Activated T-helper 1 cell treated with anti-CD3 and anti-CD28 coated beads, Interleukin-12 subunit alpha, Interleukin-12 subunit beta, Interleukin-2, Interleukin-4 antibody, amounts not matched to agents 30 ng/mL and 10 ng/mL and 1 ng/mL, durations not matched to agents 14 hours and 24 hours and 36 hours (primary cell): ENCODE results near the gene BUB3. TPM values are rescaled to one million over a fixed set of nuclear protein-coding genes. Genes with fewer than 3 reads are reported as not detected.

Experiments used
- DNase-seq: peaks from one replicate; pipeline ENCODE4 v3.0.0; 2021; ENCODE audit warnings: low spot score
- H3K27ac Mint-ChIP-seq: one replicate; pipeline ENCODE4 v1.8.0; 2021; ENCODE audit warnings: mild to moderate bottlenecking, mixed read lengths
- H3K27me3 Mint-ChIP-seq: one replicate; pipeline ENCODE4 v1.8.0; 2022; ENCODE audit warnings: mild to moderate bottlenecking, moderate library complexity, mixed read lengths; ENCODE audit not compliant: insufficient read depth
- H3K36me3 Mint-ChIP-seq: one replicate; pipeline ENCODE4 v1.8.0; 2021; ENCODE audit warnings: low read depth, mixed read lengths
- H3K4me1 Mint-ChIP-seq: one replicate; pipeline ENCODE4 v1.8.0; 2021; ENCODE audit warnings: low read depth, mixed read lengths
- H3K4me3 Mint-ChIP-seq: one replicate; pipeline ENCODE4 v1.8.0; 2021; ENCODE audit warnings: mild to moderate bottlenecking, moderate library complexity, mixed read lengths
- H3K9me3 Mint-ChIP-seq: one replicate; pipeline ENCODE4 v1.8.0; 2021; ENCODE audit warnings: mixed read lengths
- intact Hi-C: fragments of 100-400 bp; cut with micrococcal nuclease; formaldehyde crosslinking; loops from one replicate; pipeline ENCODE4 v1.15.1; 2024
- total RNA-seq: library from RNA; stranded (reverse); gene quantifications from 2 replicates; pipeline ENCODE4 v1.2.3, GENCODE V29; 2022

Gene BUB3
- total RNA-seq, 1 donor from 2014 or later: 197 TPM

DNA sequence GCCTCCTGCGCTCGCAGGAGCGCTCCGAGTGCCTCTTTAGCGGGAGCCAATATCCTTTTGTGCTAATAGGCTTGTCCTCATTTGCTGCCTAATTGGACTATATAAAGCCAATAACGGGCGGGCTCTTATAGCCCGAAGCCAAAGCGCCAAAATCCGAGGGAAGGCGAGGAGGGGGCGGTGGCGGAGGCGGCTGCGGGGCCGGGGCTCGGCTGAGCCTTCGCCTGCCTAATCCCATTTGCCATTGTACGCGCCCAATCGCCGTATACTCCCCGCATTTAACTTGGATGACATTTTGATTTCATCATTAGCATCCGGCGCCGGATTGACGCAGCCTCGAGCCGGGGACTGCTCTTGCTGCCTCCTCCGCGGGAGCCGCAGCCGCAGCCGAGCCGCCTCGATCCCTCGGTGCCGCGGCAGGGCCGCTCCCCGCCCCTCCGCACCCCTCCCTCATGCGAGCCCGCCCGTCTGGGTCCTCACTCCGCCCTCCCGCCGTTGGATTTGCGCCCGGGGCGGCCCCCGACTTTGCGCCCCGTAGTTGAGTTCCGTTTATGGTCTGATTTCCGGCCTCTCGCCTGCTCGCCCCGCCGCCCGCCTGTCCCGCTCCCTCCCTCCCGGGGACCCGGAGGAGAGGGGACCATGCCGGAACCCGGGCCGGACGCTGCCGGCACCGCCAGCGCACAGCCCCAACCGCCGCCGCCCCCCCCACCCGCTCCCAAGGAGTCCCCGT, 18.6 kb upstream of the BUB3 start, which contains the start of gene HMX3:
Gene HMX3, plus strand, starts transcription at position 556 of the 727 bp plus-strand sequence. Its CDS starts 81 bp downstream, at position 637.
- Mint-ChIP-seq H3K4me1 (peaks cover 23% of the 10 kb centered on the region), H3K27ac (peak within 1 kb of the TSS; percentile 86), H3K36me3 (peaks cover 2% of the 10 kb centered on the region), H3K9me3 (no peaks in the 10 kb centered on the region), H3K4me3 (peak within 1 kb of the TSS; percentile 26), H3K27me3 (peaks cover 71% of the 10 kb centered on the region)
- no peak for DNase-seq
- intact Hi-C loops: loop anchor here (10.0 kb wide), 2 partner anchors 671 to 829 kb away; partner anchors contain the start of gene HTRA1

DNA sequence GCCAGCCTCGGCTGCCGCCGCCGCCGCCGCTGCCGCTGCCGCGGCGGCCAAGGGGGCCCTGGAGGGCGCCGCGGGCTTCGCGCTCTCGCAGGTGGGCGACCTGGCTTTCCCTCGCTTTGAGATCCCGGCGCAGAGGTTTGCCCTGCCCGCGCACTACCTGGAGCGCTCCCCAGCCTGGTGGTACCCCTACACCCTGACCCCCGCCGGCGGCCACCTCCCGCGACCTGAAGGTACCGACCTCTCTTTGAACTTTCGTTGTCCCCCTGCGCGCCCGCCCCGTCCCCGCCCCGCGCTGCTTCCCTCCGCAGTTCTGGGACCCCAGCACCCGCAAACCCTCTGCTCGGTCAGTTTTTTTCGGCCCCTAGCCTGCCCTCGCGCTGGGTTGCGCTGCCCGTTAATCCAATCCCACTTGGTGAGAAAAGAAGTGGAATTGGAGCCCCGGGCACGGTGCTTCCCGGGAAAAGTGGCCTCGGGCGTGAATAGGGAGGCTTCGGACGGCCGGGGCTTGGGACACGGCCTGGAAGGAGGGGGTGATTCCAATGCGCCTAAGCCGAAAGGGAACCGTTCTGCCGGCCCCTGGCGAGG, 17.9 kb upstream of the BUB3 start:
- peaks cover 73% of the 10 kb centered on the region for H3K27me3 Mint-ChIP-seq
- H3K27ac Mint-ChIP-seq: no peak overlapping the region

DNA sequence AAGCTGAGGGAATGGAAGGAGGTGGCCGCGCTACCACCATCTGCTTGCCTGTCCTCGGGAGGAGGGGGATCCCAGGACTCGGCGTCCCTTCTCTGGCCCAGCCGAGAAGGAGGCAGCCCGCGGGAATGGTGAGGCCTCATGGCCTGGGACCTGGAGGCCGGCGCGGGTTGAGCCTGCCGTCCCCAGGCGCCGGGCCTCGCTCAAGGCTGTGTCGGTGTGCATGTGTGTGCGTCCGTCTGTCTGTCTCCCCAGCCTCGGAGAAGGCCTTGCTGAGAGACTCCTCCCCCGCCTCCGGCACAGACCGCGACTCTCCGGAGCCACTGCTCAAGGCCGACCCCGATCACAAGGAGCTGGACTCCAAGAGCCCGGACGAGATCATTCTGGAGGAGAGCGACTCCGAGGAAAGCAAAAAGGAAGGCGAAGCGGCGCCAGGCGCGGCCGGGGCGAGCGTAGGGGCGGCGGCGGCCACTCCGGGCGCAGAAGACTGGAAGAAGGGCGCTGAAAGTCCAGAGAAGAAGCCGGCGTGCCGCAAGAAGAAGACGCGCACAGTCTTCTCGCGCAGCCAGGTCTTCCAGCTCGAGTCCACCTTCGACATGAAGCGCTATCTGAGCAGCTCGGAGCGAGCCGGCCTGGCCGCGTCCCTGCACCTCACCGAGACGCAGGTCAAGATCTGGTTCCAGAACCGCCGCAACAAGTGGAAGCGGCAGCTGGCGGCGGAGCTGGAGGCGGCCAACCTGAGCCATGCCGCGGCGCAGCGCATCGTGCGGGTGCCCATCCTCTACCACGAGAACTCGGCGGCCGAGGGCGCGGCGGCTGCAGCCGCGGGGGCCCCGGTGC, 17.2 kb upstream of the BUB3 start:
- peak overlapping the region; percentile 85 for H3K27ac Mint-ChIP-seq
- peak overlapping the region; percentile 69 for H3K4me3 Mint-ChIP-seq

More for the DNA sequence above, 17.9 kb upstream of the BUB3 start:
- no peaks in the 10 kb centered on the region for H3K9me3 Mint-ChIP-seq
- peaks cover 2% of the 10 kb centered on the region for H3K36me3 Mint-ChIP-seq
- peaks cover 23% of the 10 kb centered on the region for H3K4me1 Mint-ChIP-seq
- peak overlapping the region; percentile 26 for H3K4me3 Mint-ChIP-seq
- intact Hi-C loops: loop anchor here (10.0 kb wide), 2 partner anchors 672 to 828 kb away; partner anchors contain the start of gene HTRA1
- DNase-seq: no peak

DNA sequence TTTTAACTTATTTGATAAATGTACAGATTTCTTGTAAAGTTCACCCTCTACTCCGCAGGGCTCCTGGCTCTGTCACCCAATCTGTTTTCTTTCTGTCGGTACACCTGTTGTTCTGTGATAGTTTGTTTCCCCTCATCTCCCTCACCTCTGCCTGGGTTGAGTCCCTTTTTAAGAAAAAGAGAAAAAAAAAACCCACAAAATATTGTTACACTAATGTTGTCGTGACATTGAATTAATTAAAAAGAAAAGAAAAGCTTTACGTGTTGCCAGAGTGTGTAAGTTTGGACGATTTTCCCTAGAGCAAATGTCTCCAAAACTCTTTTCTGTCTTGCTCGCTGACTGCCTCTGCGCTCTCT, 15.1 kb upstream of the BUB3 start:
- Mint-ChIP-seq H3K4me3 (peak overlapping the region; percentile 3), H3K27ac (peak overlapping the region; percentile 44), H3K9me3 (no peaks in the 10 kb centered on the region), H3K4me1 (peaks cover 9% of the 10 kb centered on the region), H3K27me3 (peaks cover 73% of the 10 kb centered on the region), H3K36me3 (no peaks in the 10 kb centered on the region)
- no peak for DNase-seq
- intact Hi-C loops: loop anchor here (10.0 kb wide), 2 partner anchors 674 to 826 kb away; partner anchors contain the start of gene HTRA1

More for the DNA sequence above, 17.2 kb upstream of the BUB3 start:
- Mint-ChIP-seq H3K27me3 (peaks cover 76% of the 10 kb centered on the region), H3K36me3 (peaks cover 2% of the 10 kb centered on the region), H3K4me1 (peaks cover 23% of the 10 kb centered on the region), H3K9me3 (no peaks in the 10 kb centered on the region)
- intact Hi-C loops: loop anchor here (1.0 to 10.0 kb wide), 3 partner anchors 11 to 828 kb away; partner anchors contain the start of genes HMX2 and HTRA1
- DNase-seq: no peak

DNA sequence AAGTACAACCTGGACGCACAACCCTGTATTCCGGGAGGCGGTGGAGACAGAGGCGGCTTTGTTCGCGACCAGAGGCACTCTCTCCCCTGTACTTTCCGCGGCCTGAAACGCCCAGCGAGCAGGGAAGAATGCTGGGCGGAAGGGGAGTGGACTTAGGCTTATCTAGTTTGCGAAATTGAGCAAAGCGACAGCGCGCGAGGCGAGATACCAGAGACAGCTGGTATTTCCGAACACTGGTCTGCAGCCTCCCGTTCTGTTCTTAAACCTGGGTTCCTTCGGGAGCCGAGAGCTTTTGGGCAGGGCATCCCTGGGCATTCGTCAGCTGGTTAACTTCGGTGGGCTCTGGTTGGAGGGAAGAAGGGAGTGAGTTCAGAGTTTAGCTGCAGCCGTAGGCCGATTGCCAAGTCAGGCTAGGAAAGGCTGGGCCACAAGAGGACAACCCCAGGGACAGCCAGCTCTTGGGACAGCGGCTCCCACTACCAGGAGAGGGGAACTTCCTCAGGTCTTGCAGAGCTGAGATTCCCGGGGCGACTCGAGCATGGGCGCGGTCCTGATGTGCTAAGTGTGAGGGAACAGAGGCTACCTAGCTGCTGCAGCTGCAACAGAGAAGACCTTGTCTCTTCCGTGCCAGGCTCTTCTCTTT, 14.6 kb upstream of the BUB3 start:
- H3K4me1 Mint-ChIP-seq: peaks cover 10% of the 10 kb centered on the region

DNA sequence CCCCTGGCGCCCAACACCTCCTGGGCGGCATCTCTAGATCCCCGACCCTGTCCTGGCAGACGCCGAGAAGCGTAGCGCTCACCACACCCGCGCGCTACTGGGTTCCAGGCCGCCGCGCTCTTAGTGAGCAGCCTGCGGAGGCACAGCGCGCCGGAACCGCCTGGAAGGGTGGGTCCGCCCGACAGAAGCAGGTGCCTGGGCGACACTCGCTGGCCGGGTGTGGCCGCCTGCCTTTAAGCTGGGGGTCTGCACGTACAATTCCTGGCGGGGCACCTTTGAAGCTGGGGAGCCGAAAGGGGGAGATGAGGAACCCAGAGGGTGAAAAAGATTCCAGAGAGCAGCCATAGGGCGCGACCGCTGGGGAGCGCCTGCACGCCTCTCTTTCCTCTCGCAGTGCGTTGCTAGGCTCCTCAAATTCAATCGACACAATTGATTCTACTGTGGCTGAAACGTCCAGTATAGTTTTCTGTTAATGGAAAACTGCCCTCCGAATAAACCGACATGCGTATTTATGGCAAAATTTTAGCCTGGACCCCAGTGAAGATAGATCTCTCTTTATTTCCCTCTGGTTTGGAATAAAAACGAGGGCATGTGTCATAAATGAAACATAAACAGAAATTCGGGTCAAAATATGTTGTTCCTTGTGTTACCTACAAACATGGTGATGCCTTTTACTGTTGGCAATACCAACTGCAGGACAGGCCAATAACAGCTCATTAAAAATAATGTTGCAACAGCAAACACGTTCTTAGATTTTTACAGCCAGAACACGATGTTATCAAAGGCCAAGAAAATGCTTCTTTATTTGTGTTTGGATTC, 13.8 kb upstream of the BUB3 start:
- Mint-ChIP-seq H3K4me1 (peaks cover 17% of the 10 kb centered on the region), H3K27me3 (peaks cover 80% of the 10 kb centered on the region), H3K4me3 (no peak overlapping the region), H3K27ac (no peak overlapping the region), H3K36me3 (no peaks in the 10 kb centered on the region), H3K9me3 (no peaks in the 10 kb centered on the region)
- intact Hi-C loops: loop anchor here (5.0 kb wide), 1 partner anchor 1307 kb away; no protein-coding TSS in a partner anchor
- DNase-seq: no peak

More for the DNA sequence above, 14.6 kb upstream of the BUB3 start:
- Mint-ChIP-seq H3K36me3 (no peaks in the 10 kb centered on the region), H3K4me3 (peak overlapping the region; percentile 3), H3K27me3 (peaks cover 73% of the 10 kb centered on the region), H3K27ac (peak overlapping the region; percentile 25), H3K9me3 (no peaks in the 10 kb centered on the region)
- no peak for DNase-seq
- intact Hi-C loops: loop anchor here (5.0 to 10.0 kb wide), 3 partner anchors 675 to 1308 kb away; partner anchors contain the start of gene HTRA1

DNA sequence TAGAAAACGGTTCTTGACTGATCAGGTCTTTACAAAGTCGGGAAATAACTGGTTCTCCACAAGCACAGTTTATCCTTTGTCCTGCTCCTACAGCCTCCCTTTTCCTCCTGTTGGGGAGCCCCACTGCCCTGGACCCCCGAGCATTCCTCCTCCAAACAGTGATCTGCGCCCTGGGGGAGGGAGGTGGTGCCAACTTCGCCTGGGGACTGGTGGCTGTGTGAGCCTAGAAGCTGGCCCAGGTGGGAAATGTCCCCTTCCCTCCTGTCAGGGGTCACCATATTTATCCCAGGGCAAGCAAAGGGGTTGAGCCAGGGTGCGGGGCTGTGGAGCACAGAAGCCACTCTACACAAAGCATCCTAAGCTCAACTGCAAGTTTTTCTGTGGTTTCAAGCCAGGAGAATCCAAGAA, 13.2 kb upstream of the BUB3 start:
- intact Hi-C loops: loop anchor here (5.0 kb wide), 1 partner anchor 1306 kb away; no protein-coding TSS in a partner anchor
- Mint-ChIP-seq H3K4me1 (peaks cover 22% of the 10 kb centered on the region), H3K27me3 (peaks cover 85% of the 10 kb centered on the region), H3K4me3 (no peak overlapping the region), H3K9me3 (no peaks in the 10 kb centered on the region), H3K27ac (no peak overlapping the region), H3K36me3 (no peaks in the 10 kb centered on the region)
- DNase-seq: no peak

DNA sequence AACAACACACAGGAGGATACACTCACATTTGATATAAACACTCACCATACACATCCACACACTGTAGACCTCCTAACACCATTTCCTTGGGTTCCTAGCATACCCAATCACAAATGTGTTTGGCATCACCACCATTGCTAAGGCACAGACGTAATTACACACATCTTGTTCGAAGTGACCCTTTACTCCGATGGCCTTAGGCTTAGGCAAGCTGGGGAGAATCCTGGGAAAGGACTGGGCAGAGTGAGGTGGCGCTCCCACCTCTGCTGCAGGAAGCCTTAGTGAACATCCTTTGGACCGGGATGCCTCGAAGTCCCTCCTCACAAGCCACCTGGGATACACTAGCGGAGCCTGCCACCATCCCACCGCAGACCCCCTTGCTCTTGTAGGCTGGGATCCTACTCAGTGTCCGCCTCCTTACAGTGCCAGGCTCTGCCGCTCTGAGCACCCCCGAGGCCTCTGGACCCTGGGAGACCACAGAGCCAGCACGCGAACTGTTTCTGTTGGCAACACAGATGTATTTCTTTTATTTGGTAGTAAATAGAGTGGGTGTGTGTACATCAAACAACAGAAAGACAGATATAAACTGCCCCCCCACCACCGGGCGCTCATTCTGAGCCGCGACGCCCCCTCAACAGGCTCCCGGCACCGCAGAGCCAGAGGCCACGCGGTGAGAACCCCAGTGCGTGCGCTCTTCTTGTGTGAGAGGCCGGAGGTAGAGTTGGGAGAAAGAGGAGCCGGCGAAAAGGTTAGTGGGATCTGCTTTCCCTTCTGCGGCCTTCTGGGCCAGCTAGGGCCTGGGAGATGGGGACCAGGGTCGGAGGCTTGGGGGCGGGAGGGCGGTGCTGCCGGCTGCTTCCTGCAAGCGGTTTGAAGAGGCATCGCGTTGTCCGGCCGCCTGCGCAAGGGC, 12.2 kb upstream of the BUB3 start:
- no peak for DNase-seq
- no peaks in the 10 kb centered on the region for H3K36me3 Mint-ChIP-seq
- intact Hi-C loops: loop anchor here (5.0 kb wide), 1 partner anchor 1305 kb away; no protein-coding TSS in a partner anchor
- H3K4me3 Mint-ChIP-seq: no peak overlapping the region
- H3K9me3 Mint-ChIP-seq: no peaks in the 10 kb centered on the region
- H3K4me1 Mint-ChIP-seq: peaks cover 18% of the 10 kb centered on the region
- H3K27me3 Mint-ChIP-seq: peaks cover 83% of the 10 kb centered on the region
- H3K27ac Mint-ChIP-seq: peak overlapping the region; percentile 65

DNA sequence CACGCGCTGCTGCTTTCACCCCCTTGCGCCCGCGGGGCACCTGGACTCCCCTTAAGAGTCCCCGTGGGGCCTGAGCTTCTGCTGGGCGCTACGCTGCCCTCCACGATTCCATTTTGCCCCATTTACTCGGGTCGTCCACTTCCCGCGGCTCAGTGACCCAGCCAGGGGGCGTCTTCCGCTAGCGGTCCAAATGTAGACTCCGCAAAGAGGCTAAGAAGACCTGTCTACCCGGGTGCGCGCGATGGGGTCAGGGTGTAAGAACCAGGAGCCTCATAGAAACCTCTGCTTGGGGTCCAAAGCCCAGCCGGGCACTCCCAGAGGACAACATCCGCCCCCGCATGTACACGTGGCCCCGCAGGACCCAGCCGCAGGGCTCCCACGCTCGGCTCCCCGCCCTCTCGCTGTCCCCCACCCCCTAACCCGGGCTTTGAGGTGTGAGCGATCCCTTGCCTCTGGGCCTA, 11.5 kb upstream of the BUB3 start:
- intact Hi-C loops: loop anchor here (5.0 kb wide), 1 partner anchor 1305 kb away; no protein-coding TSS in a partner anchor
- Mint-ChIP-seq H3K27me3 (peaks cover 83% of the 10 kb centered on the region), H3K36me3 (no peaks in the 10 kb centered on the region), H3K27ac (peak overlapping the region; percentile 51), H3K4me3 (no peak overlapping the region), H3K4me1 (peaks cover 17% of the 10 kb centered on the region), H3K9me3 (no peaks in the 10 kb centered on the region)
- no peak for DNase-seq

DNA sequence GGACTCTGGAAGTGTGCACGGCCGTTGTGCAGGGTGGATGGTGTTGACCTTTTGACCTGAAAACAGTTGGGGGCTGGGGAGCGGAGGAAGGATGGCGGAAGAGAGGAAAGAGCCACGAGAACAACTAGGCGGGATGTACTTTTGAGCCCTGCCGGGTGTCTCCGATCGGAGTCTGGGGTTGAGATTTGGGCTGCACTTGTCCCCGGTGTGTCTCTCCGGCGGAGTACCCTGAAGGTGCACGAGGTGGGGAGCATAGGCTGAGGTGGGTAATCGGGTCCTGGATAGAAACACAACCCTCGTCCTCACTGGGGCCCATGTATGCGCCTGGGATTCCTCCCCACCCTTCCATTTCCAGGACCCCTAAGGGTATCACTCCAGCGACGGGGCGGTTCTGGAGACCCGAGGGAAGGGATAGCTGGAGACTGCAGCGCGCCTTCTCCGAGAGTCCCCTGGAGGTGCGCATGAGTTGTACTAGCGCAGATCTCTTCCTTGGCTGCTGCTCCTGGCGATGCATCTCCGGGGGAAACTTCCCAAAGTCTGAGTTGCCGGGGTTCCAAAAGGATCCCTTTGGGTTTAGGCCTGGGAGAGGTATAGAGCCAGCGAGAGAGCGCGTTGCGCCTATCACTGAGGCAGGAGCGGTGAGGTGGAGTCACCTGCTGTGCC, 10.9 kb upstream of the BUB3 start:
- intact Hi-C loops: loop anchor here (5.0 kb wide), 1 partner anchor 1304 kb away; no protein-coding TSS in a partner anchor
- Mint-ChIP-seq H3K9me3 (no peaks in the 10 kb centered on the region), H3K4me3 (no peak overlapping the region), H3K36me3 (no peaks in the 10 kb centered on the region), H3K4me1 (peaks cover 17% of the 10 kb centered on the region), H3K27me3 (peaks cover 77% of the 10 kb centered on the region), H3K27ac (peak overlapping the region; percentile 51)
- DNase-seq: no peak
